H9 (cell line): ENCODE results near the gene HDC. TPM values are rescaled to one million over a fixed set of nuclear protein-coding genes. Genes with fewer than 3 reads are reported as not detected.

Source experiments
- DNase-seq: peaks from one replicate; pipeline ENCODE4 v3.0.0-alpha.2; 2017
- H2AFZ ChIP-seq: one replicate; pipeline ENCODE4 v1.6.1; 2013; ENCODE audit warnings: mild to moderate bottlenecking, low read length, control low read depth, moderate library complexity
- H2AK5ac ChIP-seq: 2 replicates; pipeline ENCODE4 v1.6.1; 2013; ENCODE audit warnings: low read length, control low read depth, mixed read lengths; ENCODE audit not compliant: insufficient read length
- H2BK120ac ChIP-seq: one replicate; pipeline ENCODE4 v1.6.1; 2013; ENCODE audit warnings: low read depth, mild to moderate bottlenecking, low read length, control low read depth, inconsistent platforms; ENCODE audit not compliant: poor library complexity, severe bottlenecking
- H2BK12ac ChIP-seq: 2 replicates; pipeline ENCODE4 v1.6.1; 2013; ENCODE audit warnings: low read length, control low read depth, mixed read lengths, low read depth; ENCODE audit not compliant: insufficient read length
- H2BK15ac ChIP-seq: 2 replicates; pipeline ENCODE4 v1.6.1; 2013; ENCODE audit warnings: low read depth, low read length, control low read depth
- H2BK20ac ChIP-seq: one replicate; pipeline ENCODE4 v1.6.1; 2013; ENCODE audit warnings: low read depth, mild to moderate bottlenecking, low read length, control low read depth, inconsistent platforms; ENCODE audit not compliant: poor library complexity, severe bottlenecking
- H2BK5ac ChIP-seq: 2 replicates; pipeline ENCODE4 v1.6.1; 2013; ENCODE audit warnings: low read length, control low read depth, mixed read lengths; ENCODE audit not compliant: insufficient read length
- H3K14ac ChIP-seq: 2 replicates; pipeline ENCODE4 v1.6.1; 2013; ENCODE audit warnings: low read length, control low read depth; ENCODE audit not compliant: insufficient read depth
- H3K18ac ChIP-seq: 2 replicates; pipeline ENCODE4 v1.6.1; 2013; ENCODE audit warnings: low read depth, mild to moderate bottlenecking, mixed read lengths, low read length, control low read depth; ENCODE audit not compliant: insufficient read length
- H3K23ac ChIP-seq: 2 replicates; pipeline ENCODE4 v1.6.1; 2013; ENCODE audit warnings: low read length, control low read depth, mixed read lengths, low read depth; ENCODE audit not compliant: insufficient read length
- H3K23me2 ChIP-seq: 2 replicates; pipeline ENCODE4 v1.6.1; 2013; ENCODE audit warnings: low read depth, mild to moderate bottlenecking, mixed read lengths, low read length, control low read depth; ENCODE audit not compliant: insufficient read length, poor library complexity, severe bottlenecking
- H3K27ac ChIP-seq: 2 replicates; pipeline ENCODE4 v1.5.1; 2013; ENCODE audit warnings: low read length, control low read depth, mixed read lengths, low read depth; ENCODE audit not compliant: insufficient read length
- H3K27me3 ChIP-seq: 2 replicates; pipeline ENCODE4 v1.6.1; 2013; ENCODE audit warnings: low read length, control low read depth, inconsistent platforms; ENCODE audit not compliant: insufficient read depth
- H3K4ac ChIP-seq: 2 replicates; pipeline ENCODE4 v1.6.1; 2013; ENCODE audit warnings: low read depth, mild to moderate bottlenecking, control low read depth, inconsistent platforms, low read length, moderate library complexity
- H3K4me1 ChIP-seq: 2 replicates; pipeline ENCODE4 v1.6.1; 2013; ENCODE audit warnings: low read length, control low read depth, inconsistent platforms; ENCODE audit not compliant: insufficient read depth
- H3K4me2 ChIP-seq: 2 replicates; pipeline ENCODE4 v1.6.1; 2013; ENCODE audit warnings: low read length, control low read depth, mixed read lengths; ENCODE audit not compliant: insufficient read length, insufficient read depth
- H3K56ac ChIP-seq: 2 replicates; pipeline ENCODE4 v1.6.1; 2013; ENCODE audit warnings: low read depth, mild to moderate bottlenecking, mixed read lengths, low read length, control low read depth; ENCODE audit not compliant: insufficient read length
- H3K79me1 ChIP-seq: 2 replicates; pipeline ENCODE4 v1.6.1; 2013; ENCODE audit warnings: low read depth, mild to moderate bottlenecking, moderate library complexity, low read length, control low read depth, inconsistent platforms; ENCODE audit not compliant: insufficient read depth, poor library complexity, severe bottlenecking
- H3K79me2 ChIP-seq: 2 replicates; pipeline ENCODE4 v1.6.1; 2013; ENCODE audit warnings: low read length, control low read depth, inconsistent platforms; ENCODE audit not compliant: insufficient read depth
- H3K9ac ChIP-seq: 2 replicates; pipeline ENCODE4 v1.6.1; 2013; ENCODE audit warnings: low read length, control low read depth, mixed read lengths; ENCODE audit not compliant: insufficient read length; ENCODE audit errors: extremely low read depth
- H3K9me3 ChIP-seq: one replicate; pipeline ENCODE4 v1.6.1; 2013; ENCODE audit warnings: low read depth, low read length, inconsistent platforms; ENCODE audit not compliant: control insufficient read depth
- H3T11ph ChIP-seq: one replicate; pipeline ENCODE4 v1.6.1; 2013; ENCODE audit warnings: mild to moderate bottlenecking, low read length, control low read depth, inconsistent platforms
- H4K20me1 ChIP-seq: one replicate; pipeline ENCODE4 v1.6.1; 2013; ENCODE audit not compliant: control insufficient read depth, insufficient read length, insufficient read depth
- H4K5ac ChIP-seq: 2 replicates; pipeline ENCODE4 v1.6.1; 2013; ENCODE audit warnings: low read depth, mild to moderate bottlenecking, mixed read lengths, low read length, control low read depth; ENCODE audit not compliant: insufficient read length
- H4K8ac ChIP-seq: replicated peaks from 2 replicates; pipeline ENCODE4 v1.6.1; 2013; ENCODE audit warnings: low read length, control low read depth, mixed read lengths, low read depth; ENCODE audit not compliant: insufficient read length
- H4K91ac ChIP-seq: 2 replicates; pipeline ENCODE4 v1.6.1; 2013; ENCODE audit warnings: low read depth, mild to moderate bottlenecking, moderate library complexity, mixed read lengths, low read length, control low read depth; ENCODE audit not compliant: insufficient read length
- H3K27ac Mint-ChIP-seq, 3 experiments: 2 replicates in 2 of 3; 3 replicates in 1 of 3; pipeline ENCODE4 v1.8.0; 2020 to 2021; ENCODE audit warnings: mixed read lengths in 3 of 3, mild to moderate bottlenecking in 1 of 3, moderate library complexity in 1 of 3
- H3K27me3 Mint-ChIP-seq: 2 replicates; pipeline ENCODE4 v1.8.0; 2021; ENCODE audit warnings: low read depth, mild to moderate bottlenecking, moderate library complexity, mixed read lengths
- H3K36me3 Mint-ChIP-seq, 3 experiments: 2 replicates in 2 of 3; 3 replicates in 1 of 3; pipeline ENCODE4 v1.8.0; 2020 to 2021; ENCODE audit warnings: low read depth in 3 of 3, mixed read lengths in 3 of 3; ENCODE audit not compliant: insufficient read depth in 1 of 3
- H3K4me1 Mint-ChIP-seq, 2 experiments: 2 replicates each; pipeline ENCODE4 v1.8.0; 2020; ENCODE audit warnings: mixed read lengths in 2 of 2
- H3K4me3 Mint-ChIP-seq, 2 experiments: 2 replicates in 1 of 2; 3 replicates in 1 of 2; pipeline ENCODE4 v1.8.0; 2020 to 2021; ENCODE audit warnings: mild to moderate bottlenecking in 2 of 2, mixed read lengths in 2 of 2, moderate library complexity in 1 of 2
- H3K9me3 Mint-ChIP-seq, 2 experiments: 2 replicates in 1 of 2; 3 replicates in 1 of 2; pipeline ENCODE4 v1.8.0; 2020; ENCODE audit warnings: mild to moderate bottlenecking in 2 of 2, mixed read lengths in 2 of 2, moderate library complexity in 1 of 2
- WGBS: extraction: QIAGEN DNeasy Blood & Tissue Kit; methylation state at CpG from one replicate; pipeline ENCODE4 v1.1.7; 2013; ENCODE audit warnings: missing lambda C conversion rate, low lambda C conversion rate, mixed read lengths; ENCODE audit not compliant: insufficient read length; ENCODE audit errors: extremely low coverage; 5-methylcytosine and 5-hydroxymethylcytosine counted together
- total RNA-seq: library from RNA; stranded (reverse); gene quantifications from 2 replicates; pipeline ENCODE4 v1.2.1, GENCODE V29; 2021
- TF ChIP-seq, protein P1 (sequence below): fragments of 200-600 bp; sonication (generic); conservative IDR thresholded peaks from 3 replicates; pipeline ENCODE4 v1.8.0; 2021; ENCODE audit warnings: antibody characterized with exemption, mild to moderate bottlenecking

HDC gene
- total RNA-seq, 1 experiment from 2014 or later = not detected

DNA sequence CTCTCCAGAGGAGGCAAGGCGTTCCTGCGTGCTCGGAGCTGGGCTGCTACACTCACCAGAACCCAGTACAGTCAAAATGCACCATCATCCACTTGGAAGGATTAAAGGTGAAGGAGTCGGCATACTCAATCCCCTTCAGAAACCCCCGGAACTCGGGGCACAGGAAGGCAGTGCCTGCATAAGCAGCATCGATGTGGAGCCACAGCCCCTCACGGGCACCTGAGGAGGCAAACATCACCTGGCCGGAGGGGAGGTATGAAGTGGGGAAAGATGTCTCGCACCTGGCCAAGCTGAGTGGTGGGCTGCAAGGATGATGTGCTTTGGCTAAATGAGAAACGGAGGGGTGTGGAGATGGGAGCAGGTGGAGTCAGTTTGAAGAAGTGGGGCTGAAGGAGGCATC lies 13.0 kb downstream of the HDC start:
- H2AK5ac ChIP-seq = no peak overlapping the region
- Mint-ChIP-seq H3K9me3 (no peaks in the 10 kb centered on the region), H3K27me3 (peaks cover 4% of the 10 kb centered on the region), H3K36me3 (no peaks in the 10 kb centered on the region), H3K4me3 (no peak overlapping the region), H3K27ac (no peak overlapping the region), H3K4me1 (peaks cover 4 to 6% of the 10 kb centered on the region in 2 experiments; a peak in 3 of 4 replicates)
- H3K23ac ChIP-seq = no peak overlapping the region
- H3K14ac ChIP-seq = no peak overlapping the region
- no peaks in the 10 kb centered on the region for H4K20me1 ChIP-seq
- no peak overlapping the region for H3K4me2 ChIP-seq
- H4K91ac ChIP-seq = no peak overlapping the region
- H3K4ac ChIP-seq = no peak overlapping the region
- H2AFZ ChIP-seq = no peak overlapping the region
- no peaks in the 10 kb centered on the region for H3K79me1 ChIP-seq
- H2BK12ac ChIP-seq = no peak overlapping the region
- DNase-seq = no peak
- no peak overlapping the region for H2BK5ac ChIP-seq
- no peak overlapping the region for H3T11ph ChIP-seq
- no peaks in the 10 kb centered on the region for H3K79me2 ChIP-seq
- no peak overlapping the region for H4K5ac ChIP-seq
- no peaks in the 10 kb centered on the region for H3K9me3 ChIP-seq
- no peaks in the 10 kb centered on the region for H3K23me2 ChIP-seq
- no peak overlapping the region for H3K56ac ChIP-seq
- H2BK20ac ChIP-seq = no peak overlapping the region
- no peak overlapping the region for H3K27ac ChIP-seq
- no peak overlapping the region for H3K18ac ChIP-seq
- no peak overlapping the region for H3K9ac ChIP-seq
- H3K27me3 ChIP-seq = no peaks in the 10 kb centered on the region
- no peaks in the 10 kb centered on the region for H3K4me1 ChIP-seq
- H2BK15ac ChIP-seq = no peak overlapping the region
- no peak overlapping the region for H4K8ac ChIP-seq
- TF ChIP-seq, protein P1, sequence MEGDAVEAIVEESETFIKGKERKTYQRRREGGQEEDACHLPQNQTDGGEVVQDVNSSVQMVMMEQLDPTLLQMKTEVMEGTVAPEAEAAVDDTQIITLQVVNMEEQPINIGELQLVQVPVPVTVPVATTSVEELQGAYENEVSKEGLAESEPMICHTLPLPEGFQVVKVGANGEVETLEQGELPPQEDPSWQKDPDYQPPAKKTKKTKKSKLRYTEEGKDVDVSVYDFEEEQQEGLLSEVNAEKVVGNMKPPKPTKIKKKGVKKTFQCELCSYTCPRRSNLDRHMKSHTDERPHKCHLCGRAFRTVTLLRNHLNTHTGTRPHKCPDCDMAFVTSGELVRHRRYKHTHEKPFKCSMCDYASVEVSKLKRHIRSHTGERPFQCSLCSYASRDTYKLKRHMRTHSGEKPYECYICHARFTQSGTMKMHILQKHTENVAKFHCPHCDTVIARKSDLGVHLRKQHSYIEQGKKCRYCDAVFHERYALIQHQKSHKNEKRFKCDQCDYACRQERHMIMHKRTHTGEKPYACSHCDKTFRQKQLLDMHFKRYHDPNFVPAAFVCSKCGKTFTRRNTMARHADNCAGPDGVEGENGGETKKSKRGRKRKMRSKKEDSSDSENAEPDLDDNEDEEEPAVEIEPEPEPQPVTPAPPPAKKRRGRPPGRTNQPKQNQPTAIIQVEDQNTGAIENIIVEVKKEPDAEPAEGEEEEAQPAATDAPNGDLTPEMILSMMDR = no peak
- no peak overlapping the region for H2BK120ac ChIP-seq
- WGBS = no CpG with 5 or more reads among the region's 11 CpGs
